ENCODE measurements around the gene BHMT. TPM values are rescaled to one million over a fixed set of nuclear protein-coding genes. Genes with fewer than 3 reads are reported as not detected.

Gene BHMT
- total and polyA plus RNA-seq, 9 of the 15 experiments (the other 6 are each of a cell fraction or from before 2014, with no cell fraction given), result not detected

- ATAC-seq, result no peak
- WGBS (ENCODE audit: insufficient coverage, low coverage, missing lambda C conversion rate), result 48% methylated on average over 3 of the region's 3 CpGs
- Histone ChIP-seq H3K4me1 (replicated peaks in 1 of 2; ENCODE audit: control insufficient read depth in 2 of 2, insufficient read depth in 2 of 2, low read length in 2 of 2) (peaks cover under 1 to 3% of the 10 kb centered on the region in 2 experiments; a peak in 1 of 5 replicates), H4K20me1 (replicated peaks; ENCODE audit: control insufficient read depth, insufficient read depth, low read length) (no peaks in the 10 kb centered on the region), H3K9ac (ENCODE audit: insufficient read depth in 1 of 2, low read depth in 2 of 2, low read length in 2 of 2) (no peak overlapping the region), H3K36me3 (ENCODE audit: control insufficient read depth, insufficient read depth, low read length) (no peaks in the 10 kb centered on the region), H3K4me3 (no peak overlapping the region), H3K4me2 (ENCODE audit: insufficient read depth, low read length) (no peak overlapping the region), H3K9me1 (ENCODE audit: control insufficient read depth, insufficient read depth, low read length) (no peaks in the 10 kb centered on the region), H3K79me2 (ENCODE audit: control insufficient read depth, insufficient read depth, low read length) (no peaks in the 10 kb centered on the region), H3K27me3 (ENCODE audit: control insufficient read depth in 2 of 2, insufficient read depth in 2 of 2, low read length in 2 of 2) (no peaks in the 10 kb centered on the region), H3K9me3 (replicated peaks; ENCODE audit: control insufficient read depth, insufficient read depth, low read depth, low read length) (no peaks in the 10 kb centered on the region), H2AFZ (ENCODE audit: low read depth, low read length) (0 out of 2 replicates have a peak overlapping the region, but pooled peaks have one; percentile 6), H3K27ac (ENCODE audit: extremely low read depth, low read depth, low read length) (no peak overlapping the region)
- FAIRE-seq, result no peak
- intact Hi-C loops (cut with micrococcal nuclease) (no loop called here), in situ Hi-C loops (cut with MboI) (no loop called here)
- DNase-seq (ENCODE audit: extremely low read depth in 1 of 4, low spot score in 3 of 4), result no peak
- ChIA-PET CTCF (ENCODE audit: low intra/inter-chr PET ratio) (no interaction called here), POLR2A (no interaction called here)
- TF ChIP-seq ZNF175 (CRISPR knock-in tag; IDR thresholded peaks at IDR 0.05; ENCODE audit: low read depth), result no peak
- TF ChIP-seq MCM7 (IDR thresholded peaks at IDR 0.05), result no peak
- TF ChIP-seq, protein P1, sequence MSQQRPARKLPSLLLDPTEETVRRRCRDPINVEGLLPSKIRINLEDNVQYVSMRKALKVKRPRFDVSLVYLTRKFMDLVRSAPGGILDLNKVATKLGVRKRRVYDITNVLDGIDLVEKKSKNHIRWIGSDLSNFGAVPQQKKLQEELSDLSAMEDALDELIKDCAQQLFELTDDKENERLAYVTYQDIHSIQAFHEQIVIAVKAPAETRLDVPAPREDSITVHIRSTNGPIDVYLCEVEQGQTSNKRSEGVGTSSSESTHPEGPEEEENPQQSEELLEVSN (IDR thresholded peaks at IDR 0.05; ENCODE audit: borderline replicate concordance in 1 of 2, extremely low read depth in 1 of 2, insufficient read depth in 1 of 2, insufficient read length in 1 of 2, low read depth in 1 of 2, low read length in 1 of 2, poor library complexity in 1 of 2, severe bottlenecking in 1 of 2), result no peak
- no peak for TF ChIP-seq PCBP1 (IDR thresholded peaks at IDR 0.05; ENCODE audit: low read depth, low read length, poor library complexity, severe bottlenecking)
- TF ChIP-seq TBP (optimal IDR thresholded peaks at IDR 0.05; ENCODE audit: low read depth, low read length), result no peak
- no peak for TF ChIP-seq ELK3 (CRISPR knock-in tag; IDR thresholded peaks at IDR 0.05)
- no peak for TF ChIP-seq STAG1 (CRISPR knock-in tag; IDR thresholded peaks at IDR 0.05; ENCODE audit: borderline replicate concordance)
- no peak for TF ChIP-seq IFI16 (CRISPR knock-in tag; IDR thresholded peaks at IDR 0.05)
- TF ChIP-seq CBFA2T3 (IDR thresholded peaks at IDR 0.05), result no peak
- no peak for TF ChIP-seq ZKSCAN1 (IDR thresholded peaks at IDR 0.05; ENCODE audit: low read depth, low read length)
- no peak for TF ChIP-seq ZNF586 (CRISPR knock-in tag; conservative IDR thresholded peaks at IDR 0.05)
- TF ChIP-seq CBX8 (IDR thresholded peaks at IDR 0.05; ENCODE audit: borderline replicate concordance, extremely low read depth, low read depth, low read length, poor library complexity, severe bottlenecking), result no peak
- TF ChIP-seq BHLHE40 (IDR thresholded peaks at IDR 0.05; ENCODE audit: low read length), result no peak
- TF ChIP-seq, protein P2, sequence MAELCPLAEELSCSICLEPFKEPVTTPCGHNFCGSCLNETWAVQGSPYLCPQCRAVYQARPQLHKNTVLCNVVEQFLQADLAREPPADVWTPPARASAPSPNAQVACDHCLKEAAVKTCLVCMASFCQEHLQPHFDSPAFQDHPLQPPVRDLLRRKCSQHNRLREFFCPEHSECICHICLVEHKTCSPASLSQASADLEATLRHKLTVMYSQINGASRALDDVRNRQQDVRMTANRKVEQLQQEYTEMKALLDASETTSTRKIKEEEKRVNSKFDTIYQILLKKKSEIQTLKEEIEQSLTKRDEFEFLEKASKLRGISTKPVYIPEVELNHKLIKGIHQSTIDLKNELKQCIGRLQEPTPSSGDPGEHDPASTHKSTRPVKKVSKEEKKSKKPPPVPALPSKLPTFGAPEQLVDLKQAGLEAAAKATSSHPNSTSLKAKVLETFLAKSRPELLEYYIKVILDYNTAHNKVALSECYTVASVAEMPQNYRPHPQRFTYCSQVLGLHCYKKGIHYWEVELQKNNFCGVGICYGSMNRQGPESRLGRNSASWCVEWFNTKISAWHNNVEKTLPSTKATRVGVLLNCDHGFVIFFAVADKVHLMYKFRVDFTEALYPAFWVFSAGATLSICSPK (IDR thresholded peaks at IDR 0.05; ENCODE audit: borderline replicate concordance), result no peak
- no TSS peak for BruUV-seq (replicated peaks)
Measured at GRCh38 chr5:79149433-79149832, 37.8 kb downstream of the BHMT start.
